ENCODE measurements around the gene ARHGEF6.

The ARHGEF6 gene

DNA sequence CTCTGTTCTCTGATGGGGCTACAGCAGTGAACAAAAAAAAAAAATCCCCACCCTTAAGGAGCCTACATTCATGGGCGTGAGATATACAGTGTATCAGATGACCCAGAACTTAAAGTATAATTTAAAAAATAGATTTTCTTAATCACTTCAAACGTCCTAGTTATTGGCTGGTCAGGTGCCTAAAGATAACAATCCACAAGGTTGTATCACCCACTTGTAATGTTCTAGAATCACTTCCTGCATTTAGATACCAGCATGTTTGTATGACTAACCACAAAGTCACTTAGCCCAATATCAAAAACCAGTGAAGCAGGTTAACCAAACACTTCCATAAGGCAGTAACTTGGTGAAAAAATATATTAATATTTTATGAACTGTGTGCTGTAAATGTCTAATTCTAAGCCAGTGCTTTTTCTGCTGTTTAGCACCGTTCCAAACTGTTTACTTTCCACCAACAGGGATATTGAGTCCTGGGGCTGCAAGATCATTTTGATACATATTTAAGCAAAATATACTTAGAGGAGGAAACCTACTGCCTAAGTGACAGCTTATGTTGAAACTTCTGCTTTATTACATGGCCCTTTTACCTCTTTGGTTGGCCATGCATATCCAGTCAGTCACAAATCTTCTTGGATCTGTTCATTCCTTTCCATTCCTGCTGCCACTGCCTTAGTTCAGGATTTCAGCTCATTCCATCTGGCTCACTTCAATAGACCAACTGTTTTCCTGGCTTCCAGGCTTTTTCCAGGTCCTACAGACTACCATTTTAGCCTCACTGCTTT lies 89.5 kb downstream of the ARHGEF6 start:
- no peak for DNase-seq (ENCODE audit: low spot score)

DNA sequence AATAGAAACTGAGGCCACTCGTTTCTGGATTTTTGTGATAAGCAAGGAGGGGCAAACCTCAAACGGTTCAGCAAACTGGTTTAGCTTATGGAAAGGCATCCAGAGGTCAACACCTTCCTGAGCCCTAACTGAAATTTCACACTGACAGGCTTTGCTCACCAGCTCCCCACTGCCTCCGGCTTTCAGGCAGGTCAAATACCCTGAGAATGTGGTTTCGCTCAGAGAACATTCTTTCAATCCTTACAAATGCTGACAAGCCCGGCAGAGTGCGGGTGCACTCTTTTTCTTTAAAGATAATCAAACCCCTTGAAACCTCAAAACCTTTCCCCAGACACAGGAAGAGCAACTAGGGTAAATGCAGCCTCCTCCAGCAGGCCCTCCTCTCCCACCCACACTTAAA lies 91.3 kb downstream of the ARHGEF6 start:
- peak; percentile 52 for DNase-seq (ENCODE audit: low spot score)

DNA sequence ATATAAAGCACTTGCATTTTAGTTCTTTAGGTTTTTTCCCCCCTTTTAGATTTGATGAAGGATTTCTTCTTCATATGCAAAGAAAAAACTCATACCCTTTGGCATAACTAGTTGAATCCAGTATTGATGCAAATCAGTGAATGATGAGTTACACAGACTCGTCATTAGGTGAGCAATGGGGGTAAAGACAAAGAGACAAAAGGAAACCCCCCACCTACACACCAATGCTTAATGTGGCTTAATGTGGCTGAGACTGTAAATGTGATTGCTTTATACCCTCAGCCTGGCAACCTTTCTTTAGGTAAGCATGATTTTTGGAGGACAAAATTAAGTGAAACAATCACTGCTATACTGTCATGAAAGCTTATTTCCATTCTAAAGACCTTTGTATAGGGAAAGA lies 93.3 kb downstream of the ARHGEF6 start:
- DNase-seq (ENCODE audit: low spot score) = no peak

DNA sequence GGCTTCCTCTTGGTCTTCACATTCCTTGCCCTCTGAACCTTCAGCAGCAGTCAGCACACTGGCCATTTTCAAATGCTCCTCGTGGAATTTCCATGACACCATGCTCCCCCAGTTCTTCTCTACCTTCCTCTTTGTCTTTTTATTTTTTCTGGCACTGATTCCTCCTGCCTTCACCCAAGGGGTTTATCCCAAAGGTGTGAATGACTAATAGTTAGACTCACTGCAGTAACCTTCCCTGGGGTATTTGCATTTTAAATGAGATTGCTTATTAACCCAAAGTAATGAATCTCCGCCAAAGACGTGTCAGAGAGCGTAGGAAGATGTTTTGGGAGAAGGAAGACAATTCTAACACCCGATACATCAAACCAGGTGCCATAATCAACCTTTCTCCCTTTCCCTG lies 96.6 kb downstream of the ARHGEF6 start:
- DNase-seq (ENCODE audit: low spot score) = no peak

DNA sequence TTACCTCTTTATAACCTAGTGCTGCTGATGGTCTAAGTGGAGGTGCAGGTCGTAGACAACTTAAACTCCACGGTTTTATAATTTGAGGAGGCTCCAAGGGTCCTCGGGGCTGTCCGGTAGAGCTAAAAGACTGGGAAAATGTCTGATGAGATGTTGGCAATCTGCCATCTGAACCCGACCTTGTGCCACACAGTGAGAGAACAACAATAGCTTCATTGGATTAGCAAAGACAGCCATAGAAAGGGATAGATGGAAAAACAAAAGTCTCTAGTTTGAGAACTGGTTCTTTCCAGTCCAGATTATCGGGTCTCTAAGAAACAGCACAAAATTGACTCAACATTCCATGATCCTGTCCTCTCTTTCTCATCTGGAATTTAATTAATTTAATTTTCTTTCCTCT lies 101.2 kb downstream of the ARHGEF6 start:
- no peak for DNase-seq (ENCODE audit: low spot score)

DNA sequence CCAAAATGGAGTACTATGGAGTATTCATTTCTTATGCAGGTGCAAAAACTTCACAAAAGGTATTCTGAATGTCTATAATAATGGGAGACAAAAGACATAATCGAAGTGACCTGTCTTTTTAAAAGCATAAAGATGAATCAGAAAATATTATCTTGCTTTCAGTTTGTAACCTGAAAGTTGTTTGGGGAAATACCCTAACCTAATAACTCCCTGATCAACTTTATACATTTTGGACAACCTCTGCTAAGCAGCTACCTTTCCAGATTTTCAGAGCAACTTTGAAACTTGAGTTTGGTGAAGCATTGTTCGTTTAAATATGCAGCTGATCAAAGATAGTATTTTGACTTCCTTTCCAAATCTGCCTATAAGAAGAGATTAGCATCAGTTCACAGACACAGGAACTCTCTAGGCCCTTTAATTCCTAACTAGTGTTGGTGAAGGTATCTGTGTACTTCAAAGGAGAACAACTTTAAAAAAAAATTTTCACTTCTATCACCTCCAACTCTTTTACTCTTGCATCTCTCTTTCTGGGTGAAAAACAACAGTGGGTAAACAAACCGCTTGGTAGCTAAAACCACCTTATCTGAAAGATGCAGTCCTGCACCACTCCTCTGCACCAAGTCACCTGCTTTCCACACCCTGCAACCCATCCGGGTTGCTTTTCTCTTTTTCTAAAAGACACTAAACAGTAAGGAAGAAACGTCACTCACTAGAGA lies 106.3 kb downstream of the ARHGEF6 start:
- DNase-seq (ENCODE audit: low spot score) = no peak

DNA sequence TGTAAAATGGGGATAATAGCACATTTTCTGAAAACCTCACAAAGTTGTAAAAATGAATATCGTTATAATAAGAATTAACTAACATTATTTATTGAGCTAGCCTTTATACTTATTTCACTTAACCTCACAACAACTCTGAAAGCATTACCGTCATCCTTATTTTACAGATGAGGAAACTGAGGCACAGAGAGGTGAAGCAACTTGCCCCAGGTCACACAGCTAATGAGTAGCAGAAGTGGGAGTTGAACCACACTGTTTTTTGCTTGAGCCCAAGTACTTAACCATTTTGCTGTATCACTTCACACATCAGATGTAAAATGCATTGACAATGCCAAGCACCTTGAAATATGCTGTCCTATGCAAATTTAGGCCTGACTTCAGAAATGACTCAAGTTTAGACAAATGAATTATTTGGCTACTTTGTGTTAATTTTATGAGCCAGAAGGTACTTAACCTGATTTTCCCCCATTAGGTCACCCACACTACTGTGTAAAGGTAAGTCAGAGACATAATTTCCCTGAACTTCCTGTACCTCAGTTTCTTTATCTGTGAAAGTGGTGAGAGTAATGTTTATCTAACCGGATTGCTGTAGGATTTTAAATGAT lies 109.6 kb downstream of the ARHGEF6 start:
- DNase-seq (ENCODE audit: low spot score) = no peak

DNA sequence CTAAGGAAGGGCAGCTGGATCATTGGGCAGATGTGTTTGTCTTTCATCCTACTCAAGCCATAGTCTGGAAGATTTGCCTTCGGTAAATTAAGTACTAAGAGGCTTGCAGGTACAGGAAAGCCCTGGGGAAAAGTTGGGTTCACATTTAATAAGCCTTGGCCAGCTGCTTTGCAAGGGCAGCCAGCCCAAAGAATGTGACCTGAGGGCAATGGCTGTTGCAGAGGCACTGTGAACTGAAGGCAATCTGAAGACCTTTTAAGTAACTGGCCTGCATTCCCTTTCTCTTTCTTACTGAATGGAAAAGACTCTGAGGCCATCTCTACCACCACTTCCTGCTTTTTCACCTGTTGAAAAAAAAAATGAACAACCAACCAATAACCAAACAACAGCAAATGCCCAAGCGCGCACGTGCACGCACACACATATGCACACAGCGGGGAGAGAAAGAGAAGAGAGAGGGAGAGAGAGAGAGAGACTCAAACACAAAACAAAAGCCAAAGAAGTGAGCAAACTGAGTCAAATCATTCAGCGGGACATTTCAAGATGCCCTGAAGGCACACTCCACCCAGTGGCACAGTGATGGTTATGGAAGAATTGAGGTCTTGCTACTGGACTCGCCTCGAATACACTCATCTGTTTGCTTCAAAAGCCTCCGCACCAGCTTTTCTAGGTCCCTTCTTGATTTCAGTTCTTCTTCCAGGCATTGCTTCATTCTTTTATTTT lies 113.1 kb downstream of the ARHGEF6 start:
- no peak for DNase-seq (ENCODE audit: low spot score)

DNA sequence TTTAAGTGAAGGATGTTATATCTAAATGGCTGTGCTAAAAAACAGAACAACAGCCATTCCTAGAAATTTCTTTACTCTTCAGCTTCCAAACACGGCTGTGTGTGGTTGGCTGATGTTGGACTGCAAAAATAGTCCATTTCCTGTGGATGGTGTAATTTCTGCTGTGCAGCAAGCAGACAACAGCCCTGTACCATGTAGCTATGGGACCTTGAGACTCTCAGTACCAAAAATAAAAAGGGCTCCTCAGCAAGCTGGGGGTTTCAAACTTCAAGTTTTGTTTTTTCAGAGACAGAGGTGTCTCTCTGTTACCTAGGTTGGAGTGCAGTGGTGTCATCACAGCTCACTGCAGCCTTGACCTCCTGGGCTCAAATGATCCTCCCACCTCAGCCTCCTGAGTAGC lies 114.6 kb downstream of the ARHGEF6 start:
- DNase-seq (ENCODE audit: low spot score) = no peak

DNA sequence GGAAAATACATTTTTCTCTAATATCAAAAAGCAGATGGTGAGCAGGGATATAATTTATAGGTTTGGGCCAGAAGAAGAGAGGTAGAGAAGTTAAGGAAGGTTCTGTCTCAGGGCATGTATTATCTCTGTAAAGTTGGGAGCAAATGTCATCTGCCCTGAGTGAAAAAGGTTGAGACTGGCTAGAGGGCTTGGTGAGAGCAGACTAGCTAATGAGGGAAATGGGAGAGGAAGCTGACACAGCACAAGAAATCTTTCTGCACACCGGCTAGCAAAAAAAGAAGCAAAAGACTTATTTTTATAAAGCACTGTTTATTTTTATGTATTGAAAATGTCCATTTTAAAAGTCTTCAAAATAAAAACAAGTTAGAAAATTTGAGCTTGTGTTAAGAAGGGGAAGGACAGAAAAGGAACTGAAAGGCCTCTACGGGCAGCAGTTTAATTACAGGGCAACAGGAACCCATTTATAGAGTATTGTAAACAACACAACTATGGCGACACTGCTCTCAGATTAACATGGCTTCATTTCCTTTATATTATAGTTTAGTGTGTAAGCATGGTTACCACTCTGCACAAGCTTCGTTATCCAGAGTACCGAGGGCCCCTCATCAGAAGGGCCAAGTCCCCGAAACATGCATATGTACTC lies 115.4 kb downstream of the ARHGEF6 start:
- no peak for DNase-seq (ENCODE audit: low spot score)

DNA sequence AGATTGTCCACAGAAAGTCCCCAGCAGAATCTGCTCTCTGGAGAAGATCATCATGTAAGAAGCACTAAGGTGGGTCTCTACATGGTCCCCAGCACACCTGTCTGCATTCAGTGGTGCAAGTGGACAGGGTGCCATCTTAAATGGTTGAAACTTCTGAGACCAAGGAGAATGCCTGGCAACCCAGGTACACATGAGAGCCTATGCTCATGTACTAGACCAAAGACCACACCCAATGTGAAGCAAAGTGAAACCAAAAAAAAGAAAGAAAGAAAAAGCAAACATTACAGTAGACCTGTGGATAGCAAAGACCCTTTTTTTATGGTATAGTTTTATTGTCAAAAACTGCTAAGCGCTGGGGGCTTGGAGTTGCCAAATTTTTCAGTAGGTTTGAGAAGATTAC lies 117.8 kb downstream of the ARHGEF6 start:
- no peak for DNase-seq (ENCODE audit: low spot score)

DNA sequence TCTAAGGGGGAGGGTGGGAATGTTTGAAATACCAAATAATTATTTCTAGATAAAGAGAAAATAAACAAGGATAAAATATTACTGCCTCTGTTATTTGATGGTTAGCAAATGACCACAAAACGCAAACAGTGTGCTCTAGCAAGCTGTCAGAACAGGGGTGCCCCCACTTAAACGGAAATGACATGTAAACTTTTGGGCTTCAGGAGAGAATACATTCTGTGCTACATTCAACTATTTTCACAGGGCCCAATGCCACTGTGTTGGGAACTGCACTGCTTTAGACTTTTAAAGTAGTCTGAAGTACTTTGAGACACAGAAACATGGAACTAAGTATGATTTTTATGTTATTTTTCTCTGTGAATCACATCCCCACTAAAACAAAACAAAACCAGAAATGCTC lies 118.6 kb downstream of the ARHGEF6 start:
- no peak for DNase-seq (ENCODE audit: low spot score)

DNA sequence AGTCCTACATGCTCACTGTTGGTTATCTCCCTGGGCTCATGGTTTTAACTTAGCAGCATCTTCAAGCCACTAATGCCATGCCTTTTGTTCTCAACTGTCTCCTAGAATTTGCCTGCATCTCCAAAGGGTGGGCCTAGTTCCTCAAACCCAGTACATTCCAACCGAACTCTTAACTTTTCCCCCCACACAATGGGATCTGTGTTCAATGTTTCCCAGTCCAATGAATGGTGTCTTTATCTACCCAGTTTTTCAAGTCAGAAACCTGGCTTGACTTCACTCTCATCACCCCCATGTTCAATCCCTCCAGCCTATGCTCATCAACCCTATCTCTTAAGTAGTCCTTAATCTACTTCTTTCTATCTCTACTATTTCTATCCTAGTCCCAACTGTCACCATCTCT lies 119.8 kb downstream of the ARHGEF6 start:
- DNase-seq (ENCODE audit: low spot score) = no peak

DNA sequence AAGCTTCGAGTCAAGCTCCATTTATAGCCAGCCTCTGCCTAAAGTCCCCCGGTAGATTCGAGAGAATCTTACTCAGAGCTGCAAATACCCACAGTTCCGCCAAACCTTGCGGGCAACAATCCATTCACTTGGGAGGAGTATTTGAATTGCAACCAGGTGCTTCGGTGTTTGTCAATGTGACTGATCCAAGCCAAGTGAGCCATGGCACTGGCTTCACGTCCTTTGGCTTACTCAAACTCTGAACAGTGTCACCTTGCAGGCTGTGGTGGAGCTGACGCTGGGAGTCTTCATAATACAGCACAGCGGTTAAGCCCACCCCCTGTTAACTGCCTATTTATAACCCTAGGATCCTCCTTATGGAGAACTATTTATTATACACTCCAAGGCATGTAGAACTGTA lies 121.6 kb downstream of the ARHGEF6 start:
- DNase-seq (ENCODE audit: low spot score) = no peak

DNA sequence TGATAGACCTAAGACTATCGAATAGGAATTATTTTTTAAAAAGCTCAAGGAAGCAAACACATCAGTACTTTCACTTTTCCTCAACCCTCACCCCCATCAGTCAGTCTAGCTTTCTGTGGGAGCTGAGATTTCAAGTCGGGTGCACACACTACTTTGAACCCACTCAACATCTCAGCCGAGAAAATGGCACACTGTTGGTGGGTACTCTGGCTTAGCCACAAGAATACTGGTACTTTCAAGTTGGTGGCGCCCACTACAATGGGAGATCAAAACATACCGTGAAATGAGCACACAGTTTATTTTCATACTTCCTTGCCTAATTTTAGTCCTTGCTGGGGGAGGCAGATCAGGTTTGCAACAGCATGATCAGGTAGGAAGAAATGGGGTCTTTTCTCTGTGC lies 122.6 kb downstream of the ARHGEF6 start:
- DNase-seq (ENCODE audit: low spot score) = no peak

DNA sequence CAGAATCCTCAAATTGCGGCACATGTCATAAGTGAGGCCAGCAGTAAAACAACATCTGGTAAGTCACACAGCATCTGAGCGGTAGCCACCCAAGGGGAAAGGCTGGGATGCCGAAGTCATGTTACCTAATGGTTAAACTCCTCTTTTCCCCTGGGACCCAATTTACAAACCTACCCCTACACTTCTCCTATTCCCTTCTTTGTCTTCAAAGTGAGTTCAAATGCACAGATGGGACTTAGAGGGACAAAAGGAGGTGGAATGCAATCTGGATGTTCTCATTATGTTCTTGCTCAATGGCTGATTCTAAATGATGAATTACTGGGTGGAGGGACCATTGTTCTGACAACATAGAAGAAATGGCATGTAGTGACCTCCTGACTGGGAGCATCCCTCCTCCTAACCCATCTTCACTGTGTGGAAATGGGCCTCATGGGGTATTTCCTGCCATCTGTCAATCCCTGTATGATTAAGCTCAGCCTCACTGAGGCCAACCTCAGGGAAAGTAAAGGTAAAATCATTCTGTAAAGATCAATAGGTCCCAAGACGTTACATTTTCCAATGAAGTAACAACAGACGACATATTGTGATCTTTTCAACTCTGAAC lies 124.3 kb downstream of the ARHGEF6 start:
- DNase-seq (ENCODE audit: low spot score) = no peak

DNA sequence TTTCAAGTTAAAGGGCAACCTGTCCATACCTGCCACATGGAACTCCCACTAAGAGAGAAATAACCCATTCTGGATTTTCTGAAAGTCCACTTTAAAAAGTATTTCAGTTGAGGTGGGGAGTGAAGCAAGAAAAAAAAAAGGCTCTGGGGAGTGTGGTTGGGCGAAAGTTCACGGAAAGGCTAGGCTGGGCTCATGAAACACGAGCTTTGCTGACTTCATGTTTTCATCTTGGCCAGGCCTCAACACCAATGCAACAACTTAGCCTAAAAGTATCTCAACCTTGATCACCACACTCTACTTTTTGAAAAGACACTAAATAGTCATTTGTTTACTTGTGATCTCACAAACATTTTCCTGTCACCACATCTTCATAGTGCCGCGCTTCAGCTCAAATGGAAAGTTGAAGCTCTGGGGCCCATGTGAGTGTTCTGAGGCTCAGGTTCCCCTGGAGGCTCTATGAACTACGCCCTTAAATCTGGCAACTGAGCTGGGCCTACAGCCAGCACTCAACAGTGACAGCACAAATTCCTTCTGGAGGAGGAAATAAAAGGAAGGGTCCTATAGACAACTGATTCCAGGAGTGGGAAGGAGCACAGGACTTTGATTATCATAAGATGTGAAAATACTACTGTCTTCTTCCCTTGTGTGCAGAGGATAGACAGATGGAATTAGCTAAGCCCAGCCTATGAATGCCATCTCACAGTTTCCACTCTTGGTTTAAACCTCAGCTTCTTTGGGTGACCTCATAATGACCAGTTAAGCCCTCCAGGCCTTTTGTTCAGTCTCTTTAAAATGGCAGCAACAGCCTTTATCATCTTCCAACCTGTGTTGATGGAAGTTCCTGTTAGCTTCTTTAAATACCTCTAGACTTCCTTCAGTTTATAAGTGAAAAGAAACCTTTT lies 127.7 kb downstream of the ARHGEF6 start:
- DNase-seq (ENCODE audit: low spot score) = no peak

DNA sequence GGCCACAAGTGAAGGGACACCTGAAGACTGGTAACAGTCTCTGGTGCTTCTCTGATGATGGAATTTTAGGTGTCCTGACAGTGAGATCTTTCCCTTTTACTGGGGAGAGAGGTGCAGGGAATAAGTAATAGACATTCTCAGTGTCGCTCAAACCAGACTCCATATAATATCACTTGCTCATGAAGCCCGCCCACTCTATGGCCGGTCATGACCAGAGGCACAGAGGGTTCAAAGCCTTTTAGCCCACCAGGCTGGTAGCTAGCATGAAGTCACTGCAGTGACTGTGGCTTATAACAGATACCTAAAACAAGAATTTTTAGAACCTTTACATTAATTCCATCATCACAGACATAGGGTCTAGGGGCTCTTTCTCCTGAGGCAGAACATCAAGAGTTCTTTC lies 129.9 kb downstream of the ARHGEF6 start:
- no peak for DNase-seq (ENCODE audit: low spot score)

DNA sequence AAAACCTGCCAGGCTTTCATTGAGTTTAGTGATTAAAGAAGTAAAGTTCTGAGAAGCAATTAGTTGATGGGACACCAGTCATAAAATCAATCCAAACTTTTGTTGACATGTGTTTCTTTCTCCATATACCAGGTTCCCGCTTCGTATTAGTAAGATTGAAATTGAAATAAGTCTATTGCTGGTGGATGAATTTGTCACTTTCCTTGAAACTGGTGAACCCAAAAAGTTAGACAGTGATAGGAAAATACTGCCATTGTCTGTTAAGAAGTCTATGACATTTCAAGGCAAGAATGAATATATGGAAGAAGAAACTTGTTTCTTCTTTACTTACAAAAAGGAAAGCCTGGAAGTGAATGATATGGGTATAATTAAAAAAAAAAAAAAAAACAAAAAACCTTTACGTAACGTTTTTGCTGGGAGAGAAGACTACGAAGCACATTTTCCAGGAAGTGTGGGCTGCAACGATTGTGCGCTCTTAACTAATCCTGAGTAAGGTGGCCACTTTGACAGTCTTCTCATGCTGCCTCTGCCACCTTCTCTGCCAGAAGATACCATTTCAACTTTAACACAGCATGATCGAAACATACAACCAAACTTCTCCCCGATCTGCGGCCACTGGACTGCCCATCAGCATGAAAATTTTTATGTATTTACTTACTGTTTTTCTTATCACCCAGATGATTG lies 132.9 kb downstream of the ARHGEF6 start, which contains the start of gene CD40LG:
Gene CD40LG (plus strand): TSS at position 482 of the 684 bp plus-strand sequence. CDS start 91 bp downstream, at position 573.
- no peak for DNase-seq (ENCODE audit: low spot score)

All from ecto neural progenitor cell (in vitro differentiated cells).